ENCODE results near the gene C16orf46.

DNA sequence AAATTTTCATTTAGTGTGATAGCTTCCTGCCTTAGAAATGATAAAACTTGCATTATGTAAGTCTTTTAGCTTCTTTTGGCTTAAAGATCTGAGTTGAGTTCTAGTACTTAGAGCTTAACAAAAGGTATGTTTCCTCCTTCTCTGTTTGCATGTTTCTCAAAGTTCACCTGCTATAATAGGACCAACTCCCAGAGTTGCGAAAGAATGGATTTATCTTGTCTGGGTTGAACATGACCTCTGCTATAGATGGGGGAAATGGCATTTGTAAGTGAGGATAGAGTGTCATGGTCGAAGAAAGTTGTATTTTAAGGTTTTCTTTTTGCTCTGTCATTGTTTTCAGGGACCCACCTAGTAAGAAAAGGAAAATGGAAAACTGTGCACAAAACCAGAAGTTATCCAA, 34.2 kb downstream of the C16orf46 start:
- TF ChIP-seq, protein P1, sequence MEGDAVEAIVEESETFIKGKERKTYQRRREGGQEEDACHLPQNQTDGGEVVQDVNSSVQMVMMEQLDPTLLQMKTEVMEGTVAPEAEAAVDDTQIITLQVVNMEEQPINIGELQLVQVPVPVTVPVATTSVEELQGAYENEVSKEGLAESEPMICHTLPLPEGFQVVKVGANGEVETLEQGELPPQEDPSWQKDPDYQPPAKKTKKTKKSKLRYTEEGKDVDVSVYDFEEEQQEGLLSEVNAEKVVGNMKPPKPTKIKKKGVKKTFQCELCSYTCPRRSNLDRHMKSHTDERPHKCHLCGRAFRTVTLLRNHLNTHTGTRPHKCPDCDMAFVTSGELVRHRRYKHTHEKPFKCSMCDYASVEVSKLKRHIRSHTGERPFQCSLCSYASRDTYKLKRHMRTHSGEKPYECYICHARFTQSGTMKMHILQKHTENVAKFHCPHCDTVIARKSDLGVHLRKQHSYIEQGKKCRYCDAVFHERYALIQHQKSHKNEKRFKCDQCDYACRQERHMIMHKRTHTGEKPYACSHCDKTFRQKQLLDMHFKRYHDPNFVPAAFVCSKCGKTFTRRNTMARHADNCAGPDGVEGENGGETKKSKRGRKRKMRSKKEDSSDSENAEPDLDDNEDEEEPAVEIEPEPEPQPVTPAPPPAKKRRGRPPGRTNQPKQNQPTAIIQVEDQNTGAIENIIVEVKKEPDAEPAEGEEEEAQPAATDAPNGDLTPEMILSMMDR (IDR thresholded peaks at IDR 0.05), result no peak
- TF ChIP-seq POLR2A (IDR thresholded peaks at IDR 0.05), result no peak

All from transverse colon (tissue), 3 donors.